Peyer's patch (tissue), 4 donors: Measurements from ENCODE around the gene B3GAT1. TPM values are rescaled to one million over a fixed set of nuclear protein-coding genes. Genes with fewer than 3 reads are reported as not detected.

Experiments
- DNase-seq, 3 donors: peaks; one replicate each; pipeline ENCODE4 v3.0.0-alpha.2; 2017 to 2019
- H3K27ac ChIP-seq, 4 donors: fragments of 200-600 bp; sonication (generic); one replicate each; pipeline ENCODE4 v1.5.1; 2016 to 2019
- H3K27me3 ChIP-seq, 2 donors: fragments of 200-600 bp; sonication (generic); one replicate each; pipeline ENCODE4 v1.5.1; 2019
- H3K36me3 ChIP-seq, 3 donors: fragments of 200-600 bp; sonication (generic); one replicate each; pipeline ENCODE4 v1.5.1; 2016 to 2019
- H3K4me1 ChIP-seq, 4 donors: fragments of 200-600 bp; sonication (generic); one replicate each; pipeline ENCODE4 v1.5.1; 2016 to 2019
- H3K4me3 ChIP-seq, 4 donors: fragments of 200-600 bp; sonication (generic); 1 replicate in 3 of 4; 2 replicates in 1 of 4; pipeline ENCODE4 v1.5.1; 2016 to 2019; ENCODE audit warnings: mild to moderate bottlenecking in 1 of 4
- H3K9me3 ChIP-seq, 4 donors: fragments of 200-600 bp; sonication (generic); one replicate each; pipeline ENCODE4 v1.5.1; 2016 to 2019; ENCODE audit warnings: mild to moderate bottlenecking in 1 of 4
- POLR2A ChIP-seq, 2 donors: fragments of 450-650 bp; IDR thresholded peaks; one replicate each; pipeline ENCODE4 v1.5.1; 2017; ENCODE audit warnings: antibody characterized with exemption in 2 of 2, mild to moderate bottlenecking in 2 of 2, moderate library complexity in 2 of 2
- total RNA-seq, 4 donors: library from RNA; depleted of rRNA; stranded (reverse); fragments of >200 nt; gene quantifications; one replicate each; pipeline ENCODE4 v1.1.0, GENCODE V29; 2016
- TF ChIP-seq, protein P1 (sequence below), 6 experiments: fragments of 450-650 bp in 4 of 6; fragments of 200-600 bp in 2 of 6; sonication (generic) in 1 of 6; IDR thresholded peaks; one replicate each; pipeline ENCODE4 v1.5.1; 2017 to 2019; ENCODE audit warnings: antibody characterized with exemption in 6 of 6, mild to moderate bottlenecking in 3 of 6, moderate library complexity in 1 of 6

Gene B3GAT1
- total RNA-seq, 4 donors from 2014 or later = 0.35 to 3.3 (median 0.54) TPM; not detected in 1

DNA sequence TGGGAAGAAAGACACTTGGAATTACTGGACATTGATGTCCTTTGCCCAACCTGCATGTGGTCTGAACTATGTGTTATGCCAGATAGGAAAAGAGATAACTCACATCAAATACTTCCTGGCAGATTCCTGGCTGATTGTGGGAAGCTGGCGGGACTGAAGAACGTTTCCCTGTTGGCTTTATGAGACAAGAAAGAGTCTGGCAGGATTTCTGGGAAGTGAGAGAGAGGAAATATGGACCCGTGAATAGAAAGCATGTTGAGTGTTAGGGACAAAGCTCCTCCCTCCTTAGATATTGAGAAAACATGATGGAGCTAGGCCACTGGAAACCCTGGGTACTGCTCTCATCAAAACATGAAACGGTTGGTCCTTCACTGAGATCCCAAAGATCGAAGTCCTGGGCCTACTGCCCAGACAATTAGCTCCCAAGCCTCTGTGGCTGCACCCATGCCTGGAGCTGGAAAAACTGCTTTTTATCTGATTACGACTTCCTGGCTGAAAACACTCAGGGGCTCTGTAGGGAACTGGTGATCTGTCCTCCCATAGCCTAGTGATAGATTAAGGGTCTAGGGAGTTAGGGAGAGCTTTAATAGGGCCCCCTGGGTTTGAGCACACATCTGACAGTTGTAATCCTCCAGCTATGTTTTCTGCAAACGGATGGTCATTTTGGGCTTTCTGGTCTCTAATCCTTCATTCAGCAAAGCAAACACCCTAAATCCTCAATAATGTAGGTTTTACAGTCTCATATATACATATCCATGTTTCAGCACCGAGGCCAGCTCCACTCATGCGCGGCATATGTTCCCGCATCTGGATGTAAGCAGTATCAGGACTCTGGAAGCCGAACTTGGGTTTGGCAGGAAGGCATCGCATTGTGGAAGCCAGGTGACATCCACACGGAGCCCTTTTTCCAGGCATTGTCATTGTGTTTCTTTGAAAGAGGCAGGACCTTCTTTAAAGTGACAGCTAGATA is 6.1 kb upstream of the B3GAT1 start:
- Histone ChIP-seq H3K27me3 (no peaks in the 10 kb centered on the region), H3K4me1 (no peaks in the 10 kb centered on the region), H3K27ac (no peak overlapping the region), H3K4me3 (no peak overlapping the region), H3K36me3 (no peaks in the 10 kb centered on the region), H3K9me3 (no peaks in the 10 kb centered on the region)
- TF ChIP-seq POLR2A (IDR thresholded peaks at IDR 0.05) = no peak
- TF ChIP-seq, protein P1, sequence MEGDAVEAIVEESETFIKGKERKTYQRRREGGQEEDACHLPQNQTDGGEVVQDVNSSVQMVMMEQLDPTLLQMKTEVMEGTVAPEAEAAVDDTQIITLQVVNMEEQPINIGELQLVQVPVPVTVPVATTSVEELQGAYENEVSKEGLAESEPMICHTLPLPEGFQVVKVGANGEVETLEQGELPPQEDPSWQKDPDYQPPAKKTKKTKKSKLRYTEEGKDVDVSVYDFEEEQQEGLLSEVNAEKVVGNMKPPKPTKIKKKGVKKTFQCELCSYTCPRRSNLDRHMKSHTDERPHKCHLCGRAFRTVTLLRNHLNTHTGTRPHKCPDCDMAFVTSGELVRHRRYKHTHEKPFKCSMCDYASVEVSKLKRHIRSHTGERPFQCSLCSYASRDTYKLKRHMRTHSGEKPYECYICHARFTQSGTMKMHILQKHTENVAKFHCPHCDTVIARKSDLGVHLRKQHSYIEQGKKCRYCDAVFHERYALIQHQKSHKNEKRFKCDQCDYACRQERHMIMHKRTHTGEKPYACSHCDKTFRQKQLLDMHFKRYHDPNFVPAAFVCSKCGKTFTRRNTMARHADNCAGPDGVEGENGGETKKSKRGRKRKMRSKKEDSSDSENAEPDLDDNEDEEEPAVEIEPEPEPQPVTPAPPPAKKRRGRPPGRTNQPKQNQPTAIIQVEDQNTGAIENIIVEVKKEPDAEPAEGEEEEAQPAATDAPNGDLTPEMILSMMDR (IDR thresholded peaks at IDR 0.05) = no peak
- no peak for DNase-seq

GRCh38 chr11:134416726-134417125 is 4.7 kb upstream of the B3GAT1 start:
- H3K4me1 ChIP-seq = peaks cover 0 to 6% (median 0%) of the 10 kb centered on the region in 4 donors
- H3K36me3 ChIP-seq = no peaks in the 10 kb centered on the region
- DNase-seq = no peak
- H3K27ac ChIP-seq = no peak overlapping the region
- no peak overlapping the region for H3K4me3 ChIP-seq
- TF ChIP-seq POLR2A (IDR thresholded peaks at IDR 0.05) = no peak
- TF ChIP-seq, protein P1 (IDR thresholded peaks at IDR 0.05) = no peak
- no peaks in the 10 kb centered on the region for H3K9me3 ChIP-seq
- H3K27me3 ChIP-seq = peaks cover 0 to 7% of the 10 kb centered on the region in 2 donors

- no peak overlapping the region for H3K4me3 ChIP-seq
- no peaks in the 10 kb centered on the region for H3K9me3 ChIP-seq
- peak in 1 of 3 donors; percentile 29 for DNase-seq
- no peaks in the 10 kb centered on the region for H3K36me3 ChIP-seq
- H3K4me1 ChIP-seq = peaks cover 0 to 16% (median 3%) of the 10 kb centered on the region in 4 donors
- no peak overlapping the region for H3K27ac ChIP-seq
- peaks cover 0 to 23% of the 10 kb centered on the region in 2 donors for H3K27me3 ChIP-seq
- TF ChIP-seq, protein P1 (IDR thresholded peaks at IDR 0.05) = no peak
- TF ChIP-seq POLR2A (IDR thresholded peaks at IDR 0.05) = no peak
Observed at GRCh38 chr11:134414766-134415765, 3.0 kb upstream of the B3GAT1 start.

DNA sequence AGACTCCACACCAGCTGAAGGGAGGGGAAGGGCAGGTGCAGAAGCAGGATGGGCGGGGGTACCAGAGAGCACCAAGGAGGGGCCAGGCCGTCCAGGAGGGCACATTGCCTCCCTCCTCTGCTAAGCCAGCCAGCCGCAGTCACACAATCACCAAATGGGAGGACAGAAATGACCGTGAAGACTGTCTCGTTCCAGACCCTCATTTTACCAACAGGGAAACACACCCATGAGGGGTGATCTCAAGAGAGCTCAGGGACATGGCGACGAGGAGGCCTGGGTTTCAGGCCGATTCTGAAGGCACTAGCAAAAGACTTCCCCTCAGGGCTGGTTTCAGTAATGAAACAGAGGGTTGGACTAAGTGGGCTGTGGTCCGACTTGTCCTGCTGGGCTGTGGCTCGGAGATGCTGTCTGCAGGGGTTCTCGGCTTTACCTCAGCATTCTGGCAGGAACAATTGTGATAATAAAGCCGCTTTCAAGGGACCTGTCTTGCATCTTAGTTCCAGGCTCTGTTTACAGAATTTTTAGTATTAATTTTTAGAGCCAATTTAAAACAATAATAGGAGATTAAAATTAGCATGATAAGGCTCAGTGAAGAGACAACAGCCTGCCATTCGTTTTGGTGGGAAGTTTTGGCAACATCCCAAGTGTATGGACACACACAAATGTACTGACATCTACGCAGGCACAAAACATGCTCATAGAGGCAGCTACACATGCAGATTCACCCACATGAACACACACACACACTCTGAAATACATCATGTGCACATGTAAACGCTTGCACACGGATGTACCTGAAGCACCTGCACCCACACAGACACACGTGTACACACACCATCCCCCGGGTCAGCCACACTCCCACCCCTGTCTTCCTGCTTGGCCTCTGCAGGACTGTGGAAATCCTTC is 2.0 kb upstream of the B3GAT1 start:
- Histone ChIP-seq H3K4me3 (no peak overlapping the region), H3K27ac (no peak overlapping the region), H3K9me3 (no peaks in the 10 kb centered on the region), H3K4me1 (peaks cover 0 to 16% (median 3%) of the 10 kb centered on the region in 4 donors), H3K36me3 (no peaks in the 10 kb centered on the region), H3K27me3 (peaks cover 0 to 23% of the 10 kb centered on the region in 2 donors)
- peak in 1 of 3 donors; percentile 22 for DNase-seq
- TF ChIP-seq, protein P1 (IDR thresholded peaks at IDR 0.05) = no peak
- TF ChIP-seq POLR2A (IDR thresholded peaks at IDR 0.05) = no peak
